GM12874 (cell line): ENCODE data around the gene TMEM42.

Source experiments
- CTCF ChIP-seq: IDR thresholded peaks from 2 replicates; pipeline ENCODE4 v1.5.1; 2011; ENCODE audit warnings: low read depth, mild to moderate bottlenecking, control low read depth, low read length, moderate library complexity; ENCODE audit not compliant: insufficient read depth

TMEM42 gene

GRCh38 chr3:44861412-44862225, at the start of gene TMEM42:
Gene TMEM42 (plus strand): TSS chr3:44861912. CDS start chr3:44861925, 13 bp downstream.
- TF ChIP-seq CTCF = 0 out of 2 replicates have a peak, but pooled peaks have one; percentile 15

GRCh38 chr3:44814751-44815150, 47.0 kb upstream of the TMEM42 start:
- TF ChIP-seq CTCF = no peak

GRCh38 chr3:44825264-44825925, 36.3 kb upstream of the TMEM42 start:
- TF ChIP-seq CTCF = no peak

- TF ChIP-seq CTCF = no peak
Measured at GRCh38 chr3:44827196-44827595, 34.5 kb upstream of the TMEM42 start.

- TF ChIP-seq CTCF = no peak
Measured at GRCh38 chr3:44831232-44831631, 30.5 kb upstream of the TMEM42 start.

- TF ChIP-seq CTCF = no peak
Measured at GRCh38 chr3:44832032-44832431, 29.7 kb upstream of the TMEM42 start.

- no peak for TF ChIP-seq CTCF
Measured at GRCh38 chr3:44832965-44833364, 28.7 kb upstream of the TMEM42 start.
